D721Med (cell line): ENCODE results near the gene IGSF21.

ENCODE experiments used
- DNase-seq: peaks from one replicate; pipeline ENCODE4 v3.0.0; 2011; ENCODE audit warnings: low spot score; ENCODE audit not compliant: insufficient read length
- FAIRE-seq: peaks from 2 replicates; lab custom pipeline; 2011; peaks lifted over from hg19 to GRCh38; lab: Jason Lieb, UNC
- TF ChIP-seq, protein P1 (sequence below): IDR thresholded peaks from 2 replicates; pipeline ENCODE4 v1.5.1; 2012; ENCODE audit warnings: mild to moderate bottlenecking, control low read depth; ENCODE audit not compliant: insufficient read depth; ENCODE audit errors: missing control alignments

The IGSF21 gene

DNA sequence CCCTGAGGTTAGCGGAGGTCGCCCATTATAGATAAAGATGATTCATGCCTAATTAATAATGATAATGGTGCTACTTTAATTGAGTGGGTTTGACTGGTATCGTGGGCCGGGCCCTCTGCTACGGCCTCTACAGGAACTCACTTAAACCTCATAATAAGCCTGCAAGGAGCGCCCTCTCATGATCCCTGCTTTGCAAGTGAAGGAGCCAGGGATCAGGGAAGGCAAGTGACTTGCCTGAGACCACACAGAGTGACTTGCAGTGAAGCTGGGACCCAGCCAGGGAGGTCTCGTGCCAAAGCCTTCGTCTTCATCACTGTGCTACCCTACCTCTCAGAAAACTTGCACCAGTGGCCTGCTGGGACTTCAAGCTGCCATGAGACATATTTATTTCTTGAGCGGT lies 206.8 kb downstream of the IGSF21 start:
- FAIRE-seq (no peak), DNase-seq (no peak)
- TF ChIP-seq, protein P1, sequence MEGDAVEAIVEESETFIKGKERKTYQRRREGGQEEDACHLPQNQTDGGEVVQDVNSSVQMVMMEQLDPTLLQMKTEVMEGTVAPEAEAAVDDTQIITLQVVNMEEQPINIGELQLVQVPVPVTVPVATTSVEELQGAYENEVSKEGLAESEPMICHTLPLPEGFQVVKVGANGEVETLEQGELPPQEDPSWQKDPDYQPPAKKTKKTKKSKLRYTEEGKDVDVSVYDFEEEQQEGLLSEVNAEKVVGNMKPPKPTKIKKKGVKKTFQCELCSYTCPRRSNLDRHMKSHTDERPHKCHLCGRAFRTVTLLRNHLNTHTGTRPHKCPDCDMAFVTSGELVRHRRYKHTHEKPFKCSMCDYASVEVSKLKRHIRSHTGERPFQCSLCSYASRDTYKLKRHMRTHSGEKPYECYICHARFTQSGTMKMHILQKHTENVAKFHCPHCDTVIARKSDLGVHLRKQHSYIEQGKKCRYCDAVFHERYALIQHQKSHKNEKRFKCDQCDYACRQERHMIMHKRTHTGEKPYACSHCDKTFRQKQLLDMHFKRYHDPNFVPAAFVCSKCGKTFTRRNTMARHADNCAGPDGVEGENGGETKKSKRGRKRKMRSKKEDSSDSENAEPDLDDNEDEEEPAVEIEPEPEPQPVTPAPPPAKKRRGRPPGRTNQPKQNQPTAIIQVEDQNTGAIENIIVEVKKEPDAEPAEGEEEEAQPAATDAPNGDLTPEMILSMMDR = no peak

DNA sequence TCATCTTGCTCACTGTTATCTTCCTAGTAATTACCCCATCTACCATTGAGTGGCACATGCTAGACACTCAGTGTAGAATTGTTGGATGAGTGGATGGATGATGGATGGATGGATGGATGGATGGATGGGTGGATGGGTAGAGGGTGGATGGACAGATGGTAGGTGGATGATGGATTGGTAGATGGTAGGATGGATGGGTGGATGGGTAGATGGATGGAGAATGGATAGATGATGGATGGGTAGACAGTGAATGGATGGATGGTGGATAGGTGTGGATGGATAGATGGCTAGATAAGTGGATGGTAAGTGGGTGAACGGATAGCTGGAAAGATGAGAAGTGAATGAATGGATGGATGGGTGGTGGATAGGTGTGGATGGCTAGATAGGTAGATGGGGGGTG lies 207.9 kb downstream of the IGSF21 start:
- TF ChIP-seq, protein P1 = no peak
- DNase-seq = no peak
- no peak for FAIRE-seq

DNA sequence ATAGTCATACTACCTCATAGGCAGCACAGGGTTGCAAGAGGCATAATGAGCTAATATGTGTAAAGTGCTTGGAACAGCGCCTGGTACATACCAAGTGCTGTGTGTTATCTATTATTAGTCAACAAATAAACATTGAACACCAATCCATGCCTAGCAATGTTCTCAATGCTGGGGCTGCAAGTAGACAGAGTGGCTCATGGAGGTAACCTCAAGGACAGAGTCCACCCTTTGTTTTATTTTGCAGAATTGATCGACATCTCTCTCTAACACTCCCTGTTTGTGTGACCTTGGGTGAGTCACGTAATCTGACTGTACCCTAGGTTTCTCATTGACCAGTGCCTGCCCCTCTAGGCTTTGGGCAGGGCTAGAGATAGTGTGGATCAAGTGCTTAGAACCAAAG lies 209.2 kb downstream of the IGSF21 start:
- TF ChIP-seq, protein P1 = no peak
- FAIRE-seq (no peak), DNase-seq (no peak)

DNA sequence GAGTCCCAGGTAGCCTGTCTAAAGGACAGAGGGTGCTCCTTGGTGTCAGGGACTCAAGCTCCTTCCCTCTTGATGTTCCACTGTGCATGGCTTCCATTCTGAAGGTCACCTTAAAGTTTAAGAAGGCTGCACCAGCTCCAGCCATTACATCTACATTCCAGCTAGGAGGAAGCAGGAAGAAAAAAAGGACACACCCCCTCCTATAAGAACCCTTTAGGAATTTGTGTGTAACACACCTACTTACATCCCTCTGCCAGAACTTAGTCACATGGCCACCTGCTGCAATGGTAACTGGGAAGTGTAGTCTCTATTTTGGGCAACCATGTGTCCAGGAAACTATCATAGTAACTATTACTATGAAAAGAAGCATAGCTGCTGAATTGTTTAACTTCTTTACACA lies 211.5 kb downstream of the IGSF21 start:
- FAIRE-seq = no peak
- TF ChIP-seq, protein P1 = no peak
- no peak for DNase-seq

DNA sequence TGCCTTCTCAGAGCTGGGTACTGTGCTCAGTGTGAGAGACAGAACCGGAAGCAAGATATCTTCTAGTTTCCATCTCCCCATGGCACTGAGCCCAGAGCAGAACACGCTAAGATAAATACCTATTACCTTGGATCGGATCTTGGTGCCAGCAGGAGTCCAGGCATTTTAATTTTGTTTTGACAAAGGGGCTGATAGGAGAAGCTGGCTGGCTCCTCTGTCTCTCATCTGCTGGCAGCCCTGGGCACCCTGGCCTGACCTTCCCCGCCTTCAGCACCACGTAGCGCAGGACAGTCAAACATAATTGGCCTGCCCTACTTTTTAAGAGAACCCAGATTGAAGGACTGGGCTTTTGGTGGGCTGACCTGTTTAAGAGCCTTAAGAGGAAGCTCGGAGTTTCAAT lies 212.5 kb downstream of the IGSF21 start:
- FAIRE-seq (no peak), DNase-seq (no peak)
- TF ChIP-seq, protein P1 = no peak

DNA sequence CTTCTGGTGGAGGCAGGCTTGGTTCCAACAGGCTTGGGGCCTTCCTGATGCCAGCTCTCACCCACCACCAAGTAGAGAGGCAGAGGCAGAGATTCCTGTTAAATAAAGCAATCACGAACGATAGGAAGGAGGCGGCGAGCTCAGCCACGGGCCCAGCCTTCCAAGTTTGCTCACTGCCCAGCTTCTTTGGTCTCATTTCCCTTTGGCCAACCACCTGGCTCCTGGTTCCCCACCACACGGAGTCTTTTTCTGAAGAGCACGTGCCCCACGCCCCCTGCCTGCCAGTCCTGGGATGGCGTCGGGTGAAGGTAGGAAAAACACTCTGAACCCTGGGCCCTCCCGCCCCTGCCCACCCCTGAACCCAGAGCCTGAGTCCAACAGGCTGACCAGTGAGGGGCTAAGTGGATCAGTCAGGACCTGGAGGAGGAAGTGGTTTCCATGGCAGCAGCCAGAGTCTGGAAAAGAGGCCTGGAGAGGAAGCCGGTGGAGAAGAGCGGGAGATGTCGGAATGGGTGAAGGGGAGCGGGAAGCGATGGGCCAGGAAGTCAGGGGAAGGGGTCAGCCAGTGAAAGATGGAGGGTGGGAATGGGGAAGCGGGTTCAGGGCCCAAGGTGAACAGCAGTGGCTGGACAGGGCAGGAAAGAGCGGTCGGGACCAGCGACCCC lies 214.9 kb downstream of the IGSF21 start:
- TF ChIP-seq, protein P1 = no peak
- DNase-seq (no peak), FAIRE-seq (no peak)

DNA sequence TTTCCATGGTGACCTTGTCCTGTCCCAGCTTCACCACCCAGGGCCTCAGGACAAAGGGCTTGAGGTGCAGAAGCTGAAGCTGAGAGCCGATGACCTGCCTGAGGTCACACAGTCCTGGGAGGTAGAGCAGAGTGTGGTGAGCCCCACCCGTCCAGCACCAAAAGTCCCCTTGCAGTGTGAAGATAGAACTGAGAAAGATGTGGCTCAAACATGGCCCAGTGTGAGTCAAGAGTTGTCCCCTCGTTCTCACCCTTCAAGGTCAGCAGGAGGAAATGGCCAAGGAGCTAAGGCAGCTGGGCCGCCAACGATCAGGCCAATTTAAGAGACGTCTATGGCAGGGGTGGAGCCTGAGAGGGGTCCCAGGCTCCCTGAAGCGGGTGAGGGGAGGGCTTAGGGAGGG lies 215.7 kb downstream of the IGSF21 start:
- FAIRE-seq = no peak
- TF ChIP-seq, protein P1 = no peak
- DNase-seq = no peak
